ENCODE data around the gene NVL. TPM values are rescaled to one million over a fixed set of nuclear protein-coding genes. Genes with fewer than 3 reads are reported as not detected.

Gene NVL
- total RNA-seq, 4 donors from 2014 or later, result 11.7 to 40.5 (median 15.4) TPM

DNA sequence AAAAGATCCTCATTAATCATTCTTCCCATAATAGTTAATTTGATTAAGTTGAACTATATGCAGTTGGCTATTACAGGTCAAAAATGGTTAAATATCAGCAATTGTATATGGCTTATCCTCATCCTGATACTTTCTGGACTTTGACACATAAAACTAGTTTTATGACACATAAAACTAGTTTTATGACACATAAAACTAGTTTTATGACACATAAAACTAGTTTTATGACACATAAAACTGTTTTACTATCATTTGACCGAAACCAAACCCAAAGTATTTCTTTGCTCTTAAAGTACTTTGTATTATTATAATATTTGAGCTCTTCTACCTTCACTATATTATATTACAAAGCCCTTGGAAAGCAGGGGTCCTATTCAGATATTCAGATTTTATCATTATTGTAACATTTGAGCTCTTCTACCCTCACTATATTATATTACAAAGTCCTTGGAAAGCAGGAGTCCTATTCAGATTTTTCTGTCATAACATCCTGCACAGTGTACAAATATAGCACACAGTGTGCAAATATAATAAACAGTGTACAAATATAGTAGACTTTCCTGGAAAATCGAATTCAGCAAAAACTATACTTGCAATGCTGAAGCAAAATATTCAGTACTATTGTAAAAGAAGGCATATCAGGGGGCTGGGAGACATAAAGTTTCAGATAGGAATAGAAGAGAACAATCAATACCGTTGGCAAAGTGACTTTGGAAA, 53.0 kb downstream of the NVL start:
- TF ChIP-seq, protein P1, sequence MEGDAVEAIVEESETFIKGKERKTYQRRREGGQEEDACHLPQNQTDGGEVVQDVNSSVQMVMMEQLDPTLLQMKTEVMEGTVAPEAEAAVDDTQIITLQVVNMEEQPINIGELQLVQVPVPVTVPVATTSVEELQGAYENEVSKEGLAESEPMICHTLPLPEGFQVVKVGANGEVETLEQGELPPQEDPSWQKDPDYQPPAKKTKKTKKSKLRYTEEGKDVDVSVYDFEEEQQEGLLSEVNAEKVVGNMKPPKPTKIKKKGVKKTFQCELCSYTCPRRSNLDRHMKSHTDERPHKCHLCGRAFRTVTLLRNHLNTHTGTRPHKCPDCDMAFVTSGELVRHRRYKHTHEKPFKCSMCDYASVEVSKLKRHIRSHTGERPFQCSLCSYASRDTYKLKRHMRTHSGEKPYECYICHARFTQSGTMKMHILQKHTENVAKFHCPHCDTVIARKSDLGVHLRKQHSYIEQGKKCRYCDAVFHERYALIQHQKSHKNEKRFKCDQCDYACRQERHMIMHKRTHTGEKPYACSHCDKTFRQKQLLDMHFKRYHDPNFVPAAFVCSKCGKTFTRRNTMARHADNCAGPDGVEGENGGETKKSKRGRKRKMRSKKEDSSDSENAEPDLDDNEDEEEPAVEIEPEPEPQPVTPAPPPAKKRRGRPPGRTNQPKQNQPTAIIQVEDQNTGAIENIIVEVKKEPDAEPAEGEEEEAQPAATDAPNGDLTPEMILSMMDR (IDR thresholded peaks at IDR 0.05), result no peak
- TF ChIP-seq POLR2A (IDR thresholded peaks at IDR 0.05) (no peak), POLR2AphosphoS5 (IDR thresholded peaks at IDR 0.05) (no peak), EP300 (IDR thresholded peaks at IDR 0.05) (no peak)
- Histone ChIP-seq H3K27me3 (no peaks in the 10 kb centered on the region), H3K27ac (no peak overlapping the region), H3K4me3 (no peak overlapping the region), H3K9me3 (no peaks in the 10 kb centered on the region), H3K4me1 (no peaks in the 10 kb centered on the region), H3K36me3 (peaks cover 0 to 70% of the 10 kb centered on the region in 2 donors)
- no peak for ATAC-seq
- 61 to 71% methylated on average over 3 of the region's 3 CpGs for WGBS, 2 donors (ENCODE audit: low coverage in 1 of 2)

DNA sequence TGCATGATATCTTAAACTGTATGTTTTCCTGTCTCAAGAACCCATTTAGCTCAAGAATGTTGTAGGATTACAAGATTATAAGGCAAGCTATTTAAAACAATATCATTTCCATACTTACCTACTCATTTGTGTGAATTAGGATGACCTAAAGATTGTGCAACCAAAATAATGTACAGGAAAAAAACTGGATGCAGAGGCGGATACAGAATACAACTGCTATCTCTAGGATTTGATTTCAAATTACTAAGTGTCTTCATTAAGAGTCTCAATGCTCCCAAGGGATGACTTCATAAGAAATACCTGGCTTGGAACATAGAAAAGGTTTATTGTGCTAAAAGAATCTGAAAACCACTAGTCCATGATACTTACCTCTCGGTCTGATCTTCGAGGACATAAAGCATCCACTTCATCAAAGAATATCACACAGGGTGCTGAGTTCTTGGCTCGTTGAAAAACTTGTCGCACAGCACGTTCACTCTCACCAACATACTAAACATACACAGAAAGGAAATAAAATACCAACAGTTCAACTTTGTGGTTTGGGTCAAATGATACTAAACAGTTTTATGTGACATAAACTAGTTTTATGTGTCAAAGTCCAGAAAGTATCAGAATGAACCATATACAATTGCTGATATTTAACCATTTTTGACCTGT, 54.9 kb downstream of the NVL start:
- Histone ChIP-seq H3K9me3 (no peaks in the 10 kb centered on the region), H3K36me3 (peaks cover 0 to 68% of the 10 kb centered on the region in 2 donors), H3K27me3 (no peaks in the 10 kb centered on the region), H3K27ac (no peak overlapping the region), H3K4me3 (no peak overlapping the region), H3K4me1 (no peaks in the 10 kb centered on the region)
- 89 to 95% methylated on average over 6 of the region's 6 CpGs for WGBS, 2 donors (ENCODE audit: low coverage in 1 of 2)
- TF ChIP-seq POLR2AphosphoS5 (IDR thresholded peaks at IDR 0.05) (no peak), EP300 (IDR thresholded peaks at IDR 0.05) (no peak), POLR2A (IDR thresholded peaks at IDR 0.05) (no peak)
- TF ChIP-seq, protein P1 (IDR thresholded peaks at IDR 0.05), result no peak
- ATAC-seq, result no peak

DNA sequence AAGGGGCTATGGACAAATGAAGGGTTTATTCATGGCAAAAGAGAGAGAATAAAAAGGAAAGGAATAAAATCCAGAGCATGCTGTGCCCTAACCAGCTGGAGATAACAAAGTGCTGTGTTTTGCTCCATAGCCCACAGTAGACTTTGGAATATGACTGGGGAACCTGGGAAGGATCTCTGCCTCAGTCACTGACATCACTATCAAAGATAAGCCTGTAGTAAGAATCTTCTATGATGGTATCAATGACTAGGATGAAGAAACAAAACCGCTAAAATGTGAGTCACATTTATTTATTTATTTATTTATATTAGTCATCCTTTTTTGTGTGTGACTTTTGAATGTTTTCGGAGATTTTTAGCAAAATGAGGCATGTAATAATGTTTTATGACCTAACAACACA, 56.3 kb downstream of the NVL start:
- TF ChIP-seq POLR2AphosphoS5 (IDR thresholded peaks at IDR 0.05) (no peak), POLR2A (IDR thresholded peaks at IDR 0.05) (no peak), EP300 (IDR thresholded peaks at IDR 0.05) (no peak)
- TF ChIP-seq, protein P1 (IDR thresholded peaks at IDR 0.05), result no peak
- WGBS, 2 donors (ENCODE audit: low coverage in 1 of 2), result 87 to 93% methylated on average over 2 of the region's 2 CpGs

DNA sequence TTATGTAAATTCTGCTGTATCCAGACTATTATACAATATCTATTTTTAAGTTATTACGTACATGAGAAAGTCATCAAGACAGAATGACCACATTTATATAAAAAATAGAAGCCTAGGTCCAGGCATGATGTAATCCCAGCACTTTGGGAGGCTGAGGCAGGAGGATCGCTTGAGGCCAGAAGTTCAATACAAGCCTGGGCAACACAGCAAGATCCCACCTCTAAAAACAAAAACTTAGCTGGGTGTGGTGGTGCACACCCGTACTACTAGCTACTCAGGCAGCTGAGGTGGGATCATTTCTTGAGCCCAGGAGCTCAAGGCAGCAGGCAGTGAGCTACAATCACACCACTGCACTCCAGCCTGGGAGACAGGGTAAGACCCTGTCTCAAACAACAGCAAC, 58.9 kb downstream of the NVL start:
- no peak overlapping the region for H3K4me3 ChIP-seq
- ATAC-seq, result no peak
- TF ChIP-seq POLR2AphosphoS5 (IDR thresholded peaks at IDR 0.05) (no peak), POLR2A (IDR thresholded peaks at IDR 0.05) (no peak), EP300 (IDR thresholded peaks at IDR 0.05) (no peak)
- TF ChIP-seq, protein P1 (IDR thresholded peaks at IDR 0.05), result no peak
- H3K27ac ChIP-seq, result no peak overlapping the region
- 90 to 100% methylated on average over 2 to 3 of the region's 3 CpGs for WGBS, 2 donors (ENCODE audit: low coverage in 1 of 2)
- no peaks in the 10 kb centered on the region for H3K27me3 ChIP-seq
- peaks cover 0 to 91% of the 10 kb centered on the region in 2 donors for H3K36me3 ChIP-seq
- H3K4me1 ChIP-seq, result no peaks in the 10 kb centered on the region
- no peaks in the 10 kb centered on the region for H3K9me3 ChIP-seq

More for the DNA sequence above, 56.3 kb downstream of the NVL start:
- H3K4me1 ChIP-seq, result no peaks in the 10 kb centered on the region
- H3K27me3 ChIP-seq, result no peaks in the 10 kb centered on the region
- H3K4me3 ChIP-seq, result no peak overlapping the region
- no peak for ATAC-seq
- no peaks in the 10 kb centered on the region for H3K9me3 ChIP-seq
- no peak overlapping the region for H3K27ac ChIP-seq
- H3K36me3 ChIP-seq, result peaks cover 0 to 71% of the 10 kb centered on the region in 2 donors

DNA sequence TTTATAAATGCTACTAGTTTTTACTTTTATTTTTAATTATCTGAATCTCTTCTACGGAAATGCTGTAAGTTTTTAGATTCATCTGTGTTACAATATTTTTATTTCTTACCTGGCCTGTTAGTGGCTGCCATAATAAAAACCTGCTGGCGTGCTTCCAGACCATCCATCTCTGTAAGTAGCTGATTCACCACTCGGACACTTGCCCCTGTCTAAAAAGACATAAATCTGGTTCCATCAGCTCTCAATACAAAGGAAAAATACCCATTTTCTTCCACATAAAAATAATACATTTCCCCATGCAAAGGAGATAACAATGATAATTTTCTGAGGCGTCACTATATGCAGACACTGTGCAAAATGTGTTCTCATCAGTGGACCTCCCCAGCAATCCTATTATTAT, 62.0 kb downstream of the NVL start:
- Histone ChIP-seq H3K27ac (no peak overlapping the region), H3K4me1 (no peaks in the 10 kb centered on the region), H3K9me3 (no peaks in the 10 kb centered on the region), H3K4me3 (no peak overlapping the region), H3K36me3 (peaks cover 0 to 96% of the 10 kb centered on the region in 2 donors), H3K27me3 (no peaks in the 10 kb centered on the region)
- no peak for ATAC-seq
- TF ChIP-seq, protein P1 (IDR thresholded peaks at IDR 0.05), result no peak
- TF ChIP-seq EP300 (IDR thresholded peaks at IDR 0.05), result no peak
- WGBS, 2 donors (ENCODE audit: low coverage in 1 of 2), result 83 to 100% methylated on average over 3 to 4 of the region's 4 CpGs

Data from gastroesophageal sphincter (tissue), 4 donors.